SK-N-SH treated with all-trans-retinoic acid at 6 μM for 48 hours (cell line): Measurements from ENCODE around the gene PROC.

ENCODE experiments used
- ATAC-seq: fragments of 200-7000 bp; cut with Tn5 transposase; 3 replicates; pipeline ENCODE4 v1.9.1; 2020; ENCODE audit warnings: mild to moderate bottlenecking, moderate library complexity
- ARNTL ChIP-seq: fragments of 450-650 bp; formaldehyde crosslinking; IDR thresholded peaks from 2 replicates; pipeline ENCODE4 v1.5.0; 2020; ENCODE audit warnings: low read depth, mild to moderate bottlenecking, moderate library complexity, borderline replicate concordance
- BACH2 ChIP-seq: fragments of 250-450 bp; sonication (Bioruptor Pico); IDR thresholded peaks from 2 replicates; pipeline ENCODE4 v1.9.0; 2021; ENCODE audit warnings: mild to moderate bottlenecking, borderline replicate concordance
- CREB5 ChIP-seq: fragments of 250-450 bp; sonication (Bioruptor Pico); IDR thresholded peaks from 2 replicates; pipeline ENCODE4 v1.5.1; 2020; ENCODE audit warnings: low read depth, mild to moderate bottlenecking, moderate library complexity
- CSDC2 ChIP-seq: fragments of 250-450 bp; sonication (Bioruptor Pico); IDR thresholded peaks from 2 replicates; pipeline ENCODE4 v1.5.0; 2020; ENCODE audit warnings: mild to moderate bottlenecking, moderate library complexity
- CSRNP3 ChIP-seq: fragments of 250-450 bp; sonication (Bioruptor Pico); IDR thresholded peaks from 2 replicates; pipeline ENCODE4 v1.5.1; 2021; ENCODE audit warnings: mild to moderate bottlenecking, moderate library complexity
- ESRRG ChIP-seq: fragments of 250-450 bp; sonication (Bioruptor Pico); IDR thresholded peaks from 2 replicates; pipeline ENCODE4 v1.6.1; 2021; ENCODE audit warnings: mild to moderate bottlenecking
- GLIS3 ChIP-seq: fragments of 250-450 bp; sonication (Bioruptor Pico); IDR thresholded peaks from 2 replicates; pipeline ENCODE4 v1.5.0; 2020; ENCODE audit warnings: mild to moderate bottlenecking, moderate library complexity
- ISL1 ChIP-seq: fragments of 250-450 bp; sonication (Bioruptor Pico); IDR thresholded peaks from 2 replicates; pipeline ENCODE4 v2.1.2; 2022; ENCODE audit warnings: mild to moderate bottlenecking, moderate library complexity
- OSR1 ChIP-seq: fragments of 250-450 bp; sonication (Bioruptor Pico); IDR thresholded peaks from 2 replicates; pipeline ENCODE4 v1.8.0; 2022; ENCODE audit warnings: moderate library complexity, mild to moderate bottlenecking, inconsistent platforms
- POU6F1 ChIP-seq: fragments of 250-450 bp; sonication (Bioruptor Pico); IDR thresholded peaks from 2 replicates; pipeline ENCODE4 v1.8.0; 2021; ENCODE audit warnings: low read depth, mild to moderate bottlenecking, moderate library complexity, borderline replicate concordance
- PPARA ChIP-seq: fragments of 250-450 bp; sonication (Bioruptor Pico); IDR thresholded peaks from 2 replicates; pipeline ENCODE4 v1.5.0; 2020; ENCODE audit warnings: mild to moderate bottlenecking, borderline replicate concordance
- RARB ChIP-seq: fragments of 250-450 bp; sonication (Bioruptor Pico); IDR thresholded peaks from 2 replicates; pipeline ENCODE4 v1.8.0; 2021; ENCODE audit warnings: mild to moderate bottlenecking, moderate library complexity
- SNAI2 ChIP-seq: fragments of 250-450 bp; sonication (Bioruptor Pico); IDR thresholded peaks from 2 replicates; pipeline ENCODE4 v1.5.0; 2020; ENCODE audit warnings: mild to moderate bottlenecking, moderate library complexity
- TCF4 ChIP-seq: fragments of 250-450 bp; sonication (Bioruptor Pico); IDR thresholded peaks from 2 replicates; pipeline ENCODE4 v1.8.0; 2021; ENCODE audit warnings: mild to moderate bottlenecking, moderate library complexity, borderline replicate concordance
- TOX ChIP-seq: fragments of 250-450 bp; sonication (Bioruptor Pico); IDR thresholded peaks from 2 replicates; pipeline ENCODE4 v1.8.0; 2021; ENCODE audit warnings: mild to moderate bottlenecking, moderate library complexity, borderline replicate concordance
- ZC3H10 ChIP-seq: fragments of 250-450 bp; sonication (Bioruptor Pico); IDR thresholded peaks from 2 replicates; pipeline ENCODE4 v1.5.1; 2021; ENCODE audit warnings: mild to moderate bottlenecking, moderate library complexity
- ZFP30 ChIP-seq: fragments of 450-650 bp; formaldehyde crosslinking; IDR thresholded peaks from 2 replicates; pipeline ENCODE4 v1.5.0; 2022; ENCODE audit warnings: mild to moderate bottlenecking, moderate library complexity
- ZNF565 ChIP-seq: fragments of 450-650 bp; formaldehyde crosslinking; conservative IDR thresholded peaks from 2 replicates; pipeline ENCODE4 v1.5.0; 2020; ENCODE audit warnings: low read depth, mild to moderate bottlenecking, moderate library complexity
- ZNF70 ChIP-seq: fragments of 450-650 bp; formaldehyde crosslinking; IDR thresholded peaks from 2 replicates; pipeline ENCODE4 v1.5.0; 2020; ENCODE audit warnings: mild to moderate bottlenecking, moderate library complexity
- ZNF8 ChIP-seq: fragments of 450-650 bp; formaldehyde crosslinking; IDR thresholded peaks from 2 replicates; pipeline ENCODE4 v1.5.0; 2020; ENCODE audit warnings: mild to moderate bottlenecking, moderate library complexity
- TF ChIP-seq, protein P1 (sequence below): fragments of 250-450 bp; sonication (Bioruptor Pico); IDR thresholded peaks from 2 replicates; pipeline ENCODE4 v1.5.0; 2020; ENCODE audit warnings: mild to moderate bottlenecking, moderate library complexity
- TF ChIP-seq, protein P2 (sequence below): fragments of 250-450 bp; sonication (Bioruptor Pico); IDR thresholded peaks from 2 replicates; pipeline ENCODE4 v1.8.0; 2020; ENCODE audit warnings: mild to moderate bottlenecking, moderate library complexity, borderline replicate concordance

Gene PROC

DNA sequence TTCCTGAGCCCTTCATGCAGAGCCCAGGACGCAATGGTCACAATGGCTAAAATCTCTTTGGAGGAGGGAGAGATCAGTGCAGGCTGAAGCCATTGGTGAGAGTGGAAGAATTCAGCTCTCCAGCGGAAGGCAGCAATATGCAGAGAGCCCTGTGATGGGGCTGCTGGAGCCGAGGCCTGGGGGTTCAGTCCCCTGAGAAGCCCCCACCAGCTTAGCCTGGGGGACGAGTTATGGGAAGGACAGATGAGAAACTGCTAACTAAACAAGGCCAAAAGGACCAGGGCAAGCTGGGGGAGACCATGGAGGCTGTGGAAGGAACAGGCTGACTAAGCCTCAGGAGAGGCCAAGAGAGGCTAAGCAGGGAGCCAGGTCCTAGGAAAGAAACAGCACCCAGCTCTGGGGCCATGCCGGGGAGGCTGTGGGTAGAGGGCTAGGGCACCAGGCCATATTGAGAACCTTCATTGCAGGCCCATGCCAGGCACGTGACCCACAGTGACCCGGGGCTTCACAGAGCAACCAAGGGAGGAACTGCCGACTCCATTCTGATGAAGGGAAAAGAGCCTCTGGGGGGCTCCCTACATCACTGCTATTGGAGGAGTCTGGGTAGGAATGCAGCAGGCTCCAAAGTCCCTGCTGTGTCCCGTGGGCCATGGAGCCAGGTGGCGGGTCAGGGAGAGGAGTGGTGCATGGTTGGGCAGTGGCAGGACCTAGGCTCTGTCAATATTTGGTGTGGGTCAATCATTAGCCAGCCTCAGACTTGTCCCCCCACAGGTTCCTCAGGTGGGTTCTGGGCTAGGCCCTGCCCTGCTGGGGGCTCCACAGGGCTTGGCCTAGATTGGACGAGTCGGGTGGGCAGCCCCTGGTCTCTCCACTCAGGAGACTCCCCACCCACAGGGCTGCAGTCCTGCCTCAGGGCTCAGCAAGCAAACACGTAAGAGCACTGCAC is 19.8 kb downstream of the PROC start (continued):
- TF ChIP-seq CSDC2 (CRISPR knock-in tag) (no peak), ESRRG (no peak), OSR1 (CRISPR knock-in tag) (no peak), SNAI2 (CRISPR knock-in tag) (no peak)

- TF ChIP-seq ZNF565 (CRISPR knock-in tag) (no peak), GLIS3 (CRISPR knock-in tag) (no peak), ZFP30 (no peak), ZNF8 (CRISPR knock-in tag) (no peak), TOX (no peak), SNAI2 (CRISPR knock-in tag) (no peak), ARNTL (CRISPR knock-in tag) (no peak), TCF4 (CRISPR knock-in tag) (no peak), ZC3H10 (CRISPR knock-in tag) (no peak), ISL1 (no peak), ESRRG (no peak), OSR1 (CRISPR knock-in tag) (no peak), BACH2 (CRISPR knock-in tag) (no peak), POU6F1 (CRISPR knock-in tag) (no peak), ZNF70 (CRISPR knock-in tag) (no peak), CSDC2 (CRISPR knock-in tag) (no peak), RARB (no peak)
- TF ChIP-seq, protein P1, sequence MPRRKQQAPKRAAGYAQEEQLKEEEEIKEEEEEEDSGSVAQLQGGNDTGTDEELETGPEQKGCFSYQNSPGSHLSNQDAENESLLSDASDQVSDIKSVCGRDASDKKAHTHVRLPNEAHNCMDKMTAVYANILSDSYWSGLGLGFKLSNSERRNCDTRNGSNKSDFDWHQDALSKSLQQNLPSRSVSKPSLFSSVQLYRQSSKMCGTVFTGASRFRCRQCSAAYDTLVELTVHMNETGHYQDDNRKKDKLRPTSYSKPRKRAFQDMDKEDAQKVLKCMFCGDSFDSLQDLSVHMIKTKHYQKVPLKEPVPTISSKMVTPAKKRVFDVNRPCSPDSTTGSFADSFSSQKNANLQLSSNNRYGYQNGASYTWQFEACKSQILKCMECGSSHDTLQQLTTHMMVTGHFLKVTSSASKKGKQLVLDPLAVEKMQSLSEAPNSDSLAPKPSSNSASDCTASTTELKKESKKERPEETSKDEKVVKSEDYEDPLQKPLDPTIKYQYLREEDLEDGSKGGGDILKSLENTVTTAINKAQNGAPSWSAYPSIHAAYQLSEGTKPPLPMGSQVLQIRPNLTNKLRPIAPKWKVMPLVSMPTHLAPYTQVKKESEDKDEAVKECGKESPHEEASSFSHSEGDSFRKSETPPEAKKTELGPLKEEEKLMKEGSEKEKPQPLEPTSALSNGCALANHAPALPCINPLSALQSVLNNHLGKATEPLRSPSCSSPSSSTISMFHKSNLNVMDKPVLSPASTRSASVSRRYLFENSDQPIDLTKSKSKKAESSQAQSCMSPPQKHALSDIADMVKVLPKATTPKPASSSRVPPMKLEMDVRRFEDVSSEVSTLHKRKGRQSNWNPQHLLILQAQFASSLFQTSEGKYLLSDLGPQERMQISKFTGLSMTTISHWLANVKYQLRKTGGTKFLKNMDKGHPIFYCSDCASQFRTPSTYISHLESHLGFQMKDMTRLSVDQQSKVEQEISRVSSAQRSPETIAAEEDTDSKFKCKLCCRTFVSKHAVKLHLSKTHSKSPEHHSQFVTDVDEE (CRISPR knock-in tag) = no peak
- TF ChIP-seq, all 23 proteins: peak for 0
- no peak for ATAC-seq
These were observed 21.1 kb downstream of the PROC start for GRCh38 chr2:127439343-127439742.

- no peak for ATAC-seq
- TF ChIP-seq ESRRG = no peak
- no peak for TF ChIP-seq ZC3H10 (CRISPR knock-in tag)
- no peak for TF ChIP-seq CSRNP3 (CRISPR knock-in tag)
- TF ChIP-seq ZNF565 (CRISPR knock-in tag) = no peak
- TF ChIP-seq, protein P2, sequence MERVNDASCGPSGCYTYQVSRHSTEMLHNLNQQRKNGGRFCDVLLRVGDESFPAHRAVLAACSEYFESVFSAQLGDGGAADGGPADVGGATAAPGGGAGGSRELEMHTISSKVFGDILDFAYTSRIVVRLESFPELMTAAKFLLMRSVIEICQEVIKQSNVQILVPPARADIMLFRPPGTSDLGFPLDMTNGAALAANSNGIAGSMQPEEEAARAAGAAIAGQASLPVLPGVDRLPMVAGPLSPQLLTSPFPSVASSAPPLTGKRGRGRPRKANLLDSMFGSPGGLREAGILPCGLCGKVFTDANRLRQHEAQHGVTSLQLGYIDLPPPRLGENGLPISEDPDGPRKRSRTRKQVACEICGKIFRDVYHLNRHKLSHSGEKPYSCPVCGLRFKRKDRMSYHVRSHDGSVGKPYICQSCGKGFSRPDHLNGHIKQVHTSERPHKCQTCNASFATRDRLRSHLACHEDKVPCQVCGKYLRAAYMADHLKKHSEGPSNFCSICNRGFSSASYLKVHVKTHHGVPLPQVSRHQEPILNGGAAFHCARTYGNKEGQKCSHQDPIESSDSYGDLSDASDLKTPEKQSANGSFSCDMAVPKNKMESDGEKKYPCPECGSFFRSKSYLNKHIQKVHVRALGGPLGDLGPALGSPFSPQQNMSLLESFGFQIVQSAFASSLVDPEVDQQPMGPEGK (CRISPR knock-in tag) = no peak
- no peak for TF ChIP-seq PPARA (CRISPR knock-in tag)
- TF ChIP-seq OSR1 (CRISPR knock-in tag) = no peak
- no peak for TF ChIP-seq ISL1
- TF ChIP-seq GLIS3 (CRISPR knock-in tag) = no peak
- TF ChIP-seq ARNTL (CRISPR knock-in tag) = no peak
- TF ChIP-seq BACH2 (CRISPR knock-in tag) = no peak
- TF ChIP-seq SNAI2 (CRISPR knock-in tag) = no peak
- TF ChIP-seq CREB5 = no peak
- no peak for TF ChIP-seq POU6F1 (CRISPR knock-in tag)
- TF ChIP-seq TCF4 (CRISPR knock-in tag) = no peak
- TF ChIP-seq, protein P1 (CRISPR knock-in tag) = no peak
These were observed 30.3 kb downstream of the PROC start for GRCh38 chr2:127448526-127448925.
